ENCODE results near the gene SCRT2. TPM values are rescaled to one million over a fixed set of nuclear protein-coding genes. Genes with fewer than 3 reads are reported as not detected.

The SCRT2 gene
- total and polyA plus RNA-seq, 2 of the 4 experiments (the other 2 are of a cell fraction): not detected

DNA sequence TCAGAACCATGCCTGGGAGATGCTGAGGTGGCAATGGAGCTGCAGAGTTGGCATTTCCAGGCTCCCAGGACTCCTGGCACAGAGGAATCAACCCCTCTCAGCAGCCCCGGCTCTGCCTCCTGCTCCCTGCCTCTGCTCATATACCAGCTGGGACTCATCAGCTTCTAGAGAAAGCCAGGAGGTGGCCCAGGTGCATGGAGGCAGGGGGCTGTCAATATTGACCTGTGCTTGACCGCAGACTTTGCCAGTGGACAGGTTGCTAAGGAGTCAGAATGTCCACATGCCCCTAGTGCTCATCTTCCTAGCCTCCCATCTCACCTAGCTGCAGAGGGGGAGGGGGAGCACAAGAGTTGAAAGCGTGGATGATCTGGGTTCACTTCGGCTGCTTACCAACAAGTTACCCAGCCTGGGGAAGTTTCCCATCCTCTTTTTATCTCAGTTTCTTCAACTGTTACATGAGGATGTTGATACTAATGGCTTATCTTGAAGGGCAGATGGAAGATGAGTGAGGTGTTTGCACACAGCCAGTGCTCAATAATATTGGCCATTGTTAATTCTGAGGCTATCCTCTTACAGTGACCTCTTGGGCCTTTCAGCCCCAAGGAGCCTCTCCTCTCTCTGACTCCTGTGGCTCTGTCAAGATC is 9.2 kb upstream of the SCRT2 start:
- dilution Hi-C loops (cut with HindIII; ENCODE audit: low sequenced_read_pairs, unreplicated experiment): no loop called here
- no peaks in the 10 kb centered on the region for H4K20me1 ChIP-seq (ENCODE audit: insufficient read depth, low read length)
- no peak overlapping the region for H3K56ac ChIP-seq (ENCODE audit: extremely low read depth, insufficient read depth, low read length)
- ChIA-PET POLR2A (ENCODE audit: unreplicated experiment) (no interaction called here), CTCF (no interaction called here)
- H2BK20ac ChIP-seq (ENCODE audit: low read depth, low read length): no peak overlapping the region
- ATAC-seq (ENCODE audit: low read depth) (no peak), DNase-seq (no peak)
- no peak overlapping the region for H4K91ac ChIP-seq (ENCODE audit: insufficient read depth, low read depth, low read length)
- H2AFZ ChIP-seq (replicated peaks; ENCODE audit: low read length, poor library complexity): no peak overlapping the region
- H3K36me3 ChIP-seq (ENCODE audit: control insufficient read depth, insufficient read depth, low read length): no peaks in the 10 kb centered on the region
- H2AK5ac ChIP-seq (ENCODE audit: low read depth, low read length): no peak overlapping the region
- no peak overlapping the region for H3K27ac ChIP-seq (ENCODE audit: insufficient read depth, low read length)
- no peak overlapping the region for H3K18ac ChIP-seq (ENCODE audit: low read depth, low read length)
- no peak overlapping the region for H4K5ac ChIP-seq (ENCODE audit: low read depth, low read length)
- no peaks in the 10 kb centered on the region for H3K9me3 ChIP-seq (ENCODE audit: control insufficient read depth, insufficient read depth, low read length)
- H4K8ac ChIP-seq (ENCODE audit: low read depth in 2 of 2, low read length in 2 of 2): no peak overlapping the region
- H3K4ac ChIP-seq (ENCODE audit: low read depth, low read length): no peak overlapping the region
- no peak overlapping the region for H3K9ac ChIP-seq (ENCODE audit: low read depth, low read length)
- no TSS peak for BruUV-seq (replicated peaks)
- no peak overlapping the region for H3K14ac ChIP-seq (replicated peaks; ENCODE audit: low read depth, low read length)
- no CpG with 5 or more reads among the region's 4 CpGs for whole genome bisulfite sequencing, 2 experiments (ENCODE audit: extremely low coverage in 2 of 2, insufficient read length in 1 of 2)
- no peak overlapping the region for H3K4me2 ChIP-seq (ENCODE audit: low read depth, low read length)
- H2AK9ac ChIP-seq (replicated peaks; ENCODE audit: low read depth, low read length, poor library complexity): no peak overlapping the region
- H2BK120ac ChIP-seq (ENCODE audit: low read depth, low read length): no peak overlapping the region
- H3K4me3 ChIP-seq (ENCODE audit: insufficient read depth, low read depth, low read length): no peak overlapping the region
- H3K79me1 ChIP-seq (ENCODE audit: low read depth in 1 of 2, low read length in 2 of 2): no peaks in the 10 kb centered on the region
- H3K27me3 ChIP-seq (ENCODE audit: control insufficient read depth, insufficient read depth, low read length): peaks cover 22% of the 10 kb centered on the region
- H2BK5ac ChIP-seq (ENCODE audit: low read depth, low read length, poor library complexity, severe bottlenecking): no peak overlapping the region
- no peak overlapping the region for H3K23ac ChIP-seq (ENCODE audit: low read depth, low read length)
- no peak for TF ChIP-seq RAD21 (IDR thresholded peaks at IDR 0.05; ENCODE audit: low read length)
- no peak for TF ChIP-seq MAFK (IDR thresholded peaks at IDR 0.05; ENCODE audit: low read depth, low read length)
- no peak for TF ChIP-seq FOS (IDR thresholded peaks at IDR 0.05; ENCODE audit: low read depth, low read length)
- no peak for TF ChIP-seq MAZ (IDR thresholded peaks at IDR 0.05; ENCODE audit: borderline replicate concordance, low read depth, low read length)
- no peak for TF ChIP-seq BHLHE40 (IDR thresholded peaks at IDR 0.05; ENCODE audit: low read depth, low read length)
- TF ChIP-seq POLR2A (IDR thresholded peaks at IDR 0.05; ENCODE audit: low read depth, low read length): no peak
- TF ChIP-seq, protein P1, sequence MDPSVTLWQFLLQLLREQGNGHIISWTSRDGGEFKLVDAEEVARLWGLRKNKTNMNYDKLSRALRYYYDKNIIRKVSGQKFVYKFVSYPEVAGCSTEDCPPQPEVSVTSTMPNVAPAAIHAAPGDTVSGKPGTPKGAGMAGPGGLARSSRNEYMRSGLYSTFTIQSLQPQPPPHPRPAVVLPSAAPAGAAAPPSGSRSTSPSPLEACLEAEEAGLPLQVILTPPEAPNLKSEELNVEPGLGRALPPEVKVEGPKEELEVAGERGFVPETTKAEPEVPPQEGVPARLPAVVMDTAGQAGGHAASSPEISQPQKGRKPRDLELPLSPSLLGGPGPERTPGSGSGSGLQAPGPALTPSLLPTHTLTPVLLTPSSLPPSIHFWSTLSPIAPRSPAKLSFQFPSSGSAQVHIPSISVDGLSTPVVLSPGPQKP (IDR thresholded peaks at IDR 0.05; ENCODE audit: borderline replicate concordance, low read depth, low read length): no peak
- no peak for TF ChIP-seq RFX5 (IDR thresholded peaks at IDR 0.05; ENCODE audit: low read depth, low read length)
- no peak for TF ChIP-seq RCOR1 (IDR thresholded peaks at IDR 0.05; ENCODE audit: insufficient replicate concordance, low read length)
- TF ChIP-seq NFE2L2 (IDR thresholded peaks at IDR 0.05; ENCODE audit: low read depth, low read length): no peak
- TF ChIP-seq, protein P2, sequence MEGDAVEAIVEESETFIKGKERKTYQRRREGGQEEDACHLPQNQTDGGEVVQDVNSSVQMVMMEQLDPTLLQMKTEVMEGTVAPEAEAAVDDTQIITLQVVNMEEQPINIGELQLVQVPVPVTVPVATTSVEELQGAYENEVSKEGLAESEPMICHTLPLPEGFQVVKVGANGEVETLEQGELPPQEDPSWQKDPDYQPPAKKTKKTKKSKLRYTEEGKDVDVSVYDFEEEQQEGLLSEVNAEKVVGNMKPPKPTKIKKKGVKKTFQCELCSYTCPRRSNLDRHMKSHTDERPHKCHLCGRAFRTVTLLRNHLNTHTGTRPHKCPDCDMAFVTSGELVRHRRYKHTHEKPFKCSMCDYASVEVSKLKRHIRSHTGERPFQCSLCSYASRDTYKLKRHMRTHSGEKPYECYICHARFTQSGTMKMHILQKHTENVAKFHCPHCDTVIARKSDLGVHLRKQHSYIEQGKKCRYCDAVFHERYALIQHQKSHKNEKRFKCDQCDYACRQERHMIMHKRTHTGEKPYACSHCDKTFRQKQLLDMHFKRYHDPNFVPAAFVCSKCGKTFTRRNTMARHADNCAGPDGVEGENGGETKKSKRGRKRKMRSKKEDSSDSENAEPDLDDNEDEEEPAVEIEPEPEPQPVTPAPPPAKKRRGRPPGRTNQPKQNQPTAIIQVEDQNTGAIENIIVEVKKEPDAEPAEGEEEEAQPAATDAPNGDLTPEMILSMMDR (conservative IDR thresholded peaks at IDR 0.05; ENCODE audit: low read depth, low read length): no peak
- no peak for TF ChIP-seq CHD1 (IDR thresholded peaks at IDR 0.05; ENCODE audit: low read depth, low read length)
- TF ChIP-seq, protein P3, sequence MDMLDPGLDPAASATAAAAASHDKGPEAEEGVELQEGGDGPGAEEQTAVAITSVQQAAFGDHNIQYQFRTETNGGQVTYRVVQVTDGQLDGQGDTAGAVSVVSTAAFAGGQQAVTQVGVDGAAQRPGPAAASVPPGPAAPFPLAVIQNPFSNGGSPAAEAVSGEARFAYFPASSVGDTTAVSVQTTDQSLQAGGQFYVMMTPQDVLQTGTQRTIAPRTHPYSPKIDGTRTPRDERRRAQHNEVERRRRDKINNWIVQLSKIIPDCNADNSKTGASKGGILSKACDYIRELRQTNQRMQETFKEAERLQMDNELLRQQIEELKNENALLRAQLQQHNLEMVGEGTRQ (IDR thresholded peaks at IDR 0.05; ENCODE audit: low read depth, low read length): no peak
- TF ChIP-seq MXI1 (IDR thresholded peaks at IDR 0.05; ENCODE audit: borderline replicate concordance, low read depth, low read length): no peak
- TF ChIP-seq SMC3 (IDR thresholded peaks at IDR 0.05; ENCODE audit: low read depth, low read length): no peak
- TF ChIP-seq CEBPB (IDR thresholded peaks at IDR 0.05; ENCODE audit: low read depth, low read length): no peak
- in situ Hi-C loops (cut with MboI; ENCODE audit: low sequenced_read_pairs): no loop called here
- H3K9me1 ChIP-seq (ENCODE audit: insufficient read depth, low read length): no peaks in the 10 kb centered on the region
- H3K4me1 ChIP-seq (ENCODE audit: control insufficient read depth, insufficient read depth, low read length): no peaks in the 10 kb centered on the region
- H2BK15ac ChIP-seq (ENCODE audit: low read depth, low read length): no peak overlapping the region
- intact Hi-C loops (cut with micrococcal nuclease): no loop called here
